Motor neuron (in vitro differentiated cells): Measurements from ENCODE around the gene IFT27. TPM values are rescaled to one million over a fixed set of nuclear protein-coding genes. Genes with fewer than 3 reads are reported as not detected.
"Not testable (repeated sequence)": the region's sequence is repeated elsewhere in the genome, so short reads cannot be mapped to it uniquely, and the experiment has no call there.

Experiments used
- ATAC-seq, 8 experiments: fragments of 200-7000 bp; cut with Tn5 transposase; replicated peaks in 6 of 8; 2 replicates each; pipeline ENCODE4 v1.8.0; 2021; ENCODE audit warnings: mild to moderate bottlenecking in 8 of 8, moderate library complexity in 8 of 8
- H3K27ac ChIP-seq, 2 donors: fragments of 250-450 bp; sonication (Bioruptor Pico); 2 replicates each; pipeline ENCODE4 v1.9.0; 2021; ENCODE audit warnings: antibody characterized with exemption in 2 of 2, mild to moderate bottlenecking in 2 of 2, moderate library complexity in 1 of 2
- H3K4me1 ChIP-seq, 2 donors: fragments of 250-450 bp; sonication (Bioruptor Pico); replicated peaks in 1 of 2; 2 replicates each; pipeline ENCODE4 v1.6.1; 2021; ENCODE audit warnings: antibody characterized with exemption in 2 of 2, mild to moderate bottlenecking in 2 of 2, moderate library complexity in 1 of 2
- H3K4me3 ChIP-seq, 5 donors: fragments of 250-450 bp; sonication (Bioruptor Pico); 2 replicates each; pipeline ENCODE4 v1.9.0; 2021; ENCODE audit warnings: antibody characterized with exemption in 5 of 5, mild to moderate bottlenecking in 5 of 5, moderate library complexity in 4 of 5
- WGBS, 10 experiments: fragments of 450-650 bp; shearing (Covaris generic); methylation state at CpG; one replicate each; pipeline ENCODE4 v1.0.0; 2022; 5-methylcytosine and 5-hydroxymethylcytosine counted together
- in situ Hi-C, 9 experiments: fragments of 400-800 bp; cut with MboI; loops; one replicate each; pipeline ENCODE4 v1.15.0; 2021; ENCODE audit warnings: low sequenced_read_pairs in 9 of 9, low pct_unique_long_range_greater_than_20kb in 2 of 9; ENCODE audit not compliant: unreplicated experiment in 9 of 9
- total RNA-seq, 8 experiments: library from RNA; unstranded; fragments of 300-600 nt; gene quantifications; 2 replicates each; pipeline versions ENCODE4 v1.2.3 to v1.2.4, GENCODE V29; 2022

The IFT27 gene
- total RNA-seq, 8 experiments from 2014 or later, result 21.1 to 100 (median 55.7) TPM

DNA sequence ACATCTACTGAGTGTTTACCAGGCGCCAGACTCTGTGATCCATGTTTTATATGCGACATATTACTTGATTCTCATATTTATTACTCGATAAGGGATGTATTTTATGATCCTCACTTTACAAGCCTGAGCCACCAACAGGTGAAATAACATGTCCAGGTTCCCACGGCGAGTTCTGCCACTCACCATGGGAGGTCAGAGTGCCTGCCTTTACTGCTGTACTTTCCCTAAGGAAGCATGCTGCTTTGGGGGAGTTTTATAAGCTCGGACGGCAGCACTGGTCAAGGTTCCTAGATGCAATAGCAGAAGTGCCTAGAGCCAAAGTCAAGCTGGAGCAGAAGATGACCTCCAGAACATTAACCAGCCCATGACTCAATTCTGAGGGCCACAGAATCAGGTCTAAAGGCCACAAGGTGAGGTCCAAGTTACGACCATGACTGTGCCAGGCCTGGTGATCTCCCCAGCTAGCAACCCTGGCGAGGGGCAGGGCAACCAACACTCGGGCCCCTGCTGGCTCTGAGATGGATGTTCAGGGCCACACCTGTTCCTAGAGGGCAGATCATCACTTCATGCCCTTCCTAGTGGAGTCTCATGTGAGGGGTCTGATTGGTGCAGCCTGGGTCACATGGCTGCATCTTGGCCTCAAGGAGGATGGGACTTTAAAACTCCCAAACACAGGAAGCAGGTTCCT lies 14.2 kb downstream of the IFT27 start:
- WGBS, 10 experiments, result 61 to 92% (median 85%) methylated on average over 2 to 10 of the region's 10 CpGs
- no peak overlapping the region for H3K27ac ChIP-seq
- H3K4me1 ChIP-seq, result no peaks in the 10 kb centered on the region
- in situ Hi-C loops, result loop anchor here in 3 of 9 experiments (10.0 to 25.0 kb wide), 2 partner anchors 217 to 224 kb away; partner anchors contain the start of gene EIF3D (in 2 of the 3)
- no peak overlapping the region for H3K4me3 ChIP-seq
- ATAC-seq, result no peak

DNA sequence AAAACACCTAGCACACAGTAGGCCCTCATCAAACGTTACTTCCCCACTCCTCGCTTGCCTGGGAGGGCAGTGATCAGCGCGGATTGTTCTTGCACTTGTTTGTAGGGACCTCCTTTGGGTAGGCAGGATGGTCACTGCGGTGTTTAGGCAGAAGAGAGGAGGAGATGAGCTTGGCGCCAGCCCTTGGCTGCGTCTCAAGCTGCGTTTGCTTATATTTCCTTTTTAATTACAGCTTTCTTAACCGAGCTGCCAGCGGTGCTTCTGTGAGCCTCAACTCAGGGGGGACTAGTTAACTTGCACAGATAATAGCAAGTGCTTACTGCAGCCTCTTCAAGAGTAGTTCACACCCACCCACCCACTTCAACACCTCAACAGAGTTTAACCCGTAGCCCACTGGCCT lies 15.1 kb downstream of the IFT27 start:
- Histone ChIP-seq H3K4me1 (no peaks in the 10 kb centered on the region), H3K27ac (no peak overlapping the region), H3K4me3 (no peak overlapping the region)
- in situ Hi-C loops, result loop anchor here in 3 of 9 experiments (10.0 to 25.0 kb wide), 2 partner anchors 216 to 223 kb away; partner anchors contain the start of gene EIF3D (in 2 of the 3)
- WGBS, 10 experiments, result 0 to 97% (median 77%) methylated on average over 1 to 9 of the region's 11 CpGs; no CpG with 5 or more reads in 3 of the 10 experiments
- no peak for ATAC-seq

DNA sequence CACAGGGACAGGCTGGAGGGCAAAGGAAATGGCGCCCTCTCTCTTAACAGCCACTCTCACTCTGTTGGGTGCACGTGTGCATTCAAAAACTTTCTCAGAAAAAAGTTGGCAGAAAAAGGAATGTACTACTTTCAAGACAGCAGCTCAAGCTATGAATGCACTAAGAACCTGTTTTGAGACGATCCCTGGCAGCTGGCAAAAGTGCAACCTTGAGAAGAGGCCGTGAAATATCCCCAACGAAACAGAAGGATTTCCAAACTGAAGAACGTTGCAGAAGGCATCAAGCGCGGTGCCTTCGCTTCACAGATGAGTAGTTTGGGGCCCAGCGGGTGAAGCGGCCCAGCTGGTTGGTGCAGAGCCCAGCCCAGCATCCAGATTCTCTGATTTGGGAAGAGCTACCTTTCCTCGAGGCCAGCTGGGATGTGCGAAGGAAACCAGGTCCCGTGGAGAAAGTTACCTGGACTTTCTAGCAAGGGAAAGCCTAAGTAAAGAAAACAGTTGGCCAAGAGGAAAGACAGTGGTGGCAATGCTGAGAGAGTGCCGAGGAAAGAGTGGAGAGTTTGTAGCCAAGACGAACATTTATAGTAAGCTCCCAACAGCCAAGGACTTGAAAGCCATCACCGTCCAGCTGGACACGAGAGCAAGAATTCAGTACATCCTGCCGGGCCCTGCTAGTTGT lies 16.3 kb downstream of the IFT27 start:
- H3K4me3 ChIP-seq, result no peak overlapping the region
- no peak for ATAC-seq
- H3K27ac ChIP-seq, result no peak overlapping the region
- 64 to 93% (median 85%) methylated on average over 3 to 15 of the region's 19 CpGs for WGBS, 10 experiments
- H3K4me1 ChIP-seq, result no peaks in the 10 kb centered on the region
- in situ Hi-C loops, result loop anchor here in 3 of 9 experiments (10.0 to 25.0 kb wide), 2 partner anchors 215 to 222 kb away; partner anchors contain the start of gene EIF3D (in 2 of the 3)

DNA sequence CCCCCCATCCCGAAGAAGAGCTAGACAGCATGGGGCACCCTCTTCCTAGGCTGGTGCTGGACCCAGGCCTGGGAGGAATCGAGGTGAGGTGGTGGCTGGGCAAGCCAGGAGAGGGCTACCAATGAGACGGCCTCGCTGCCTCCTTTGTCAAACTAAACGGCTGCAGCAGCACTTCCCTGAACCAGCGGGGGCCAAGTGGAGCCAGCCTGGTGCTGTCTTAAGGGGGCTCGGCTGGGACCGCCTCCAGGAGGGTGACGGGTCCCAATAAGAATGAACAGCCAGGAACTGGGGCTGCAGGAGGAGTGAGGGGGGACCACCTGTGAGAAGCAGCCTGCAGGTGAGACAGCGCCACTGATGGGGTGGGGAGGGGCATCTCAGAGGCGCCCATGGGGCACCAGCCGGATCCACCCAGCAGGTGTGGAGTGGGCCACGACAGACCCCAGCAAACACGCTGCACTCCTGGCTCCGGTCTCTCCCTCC lies 17.1 kb downstream of the IFT27 start:
- WGBS, 10 experiments, result 37 to 90% (median 70%) methylated on average over 1 to 4 of the region's 15 CpGs; no CpG with 5 or more reads in 5 of the 10 experiments
- in situ Hi-C loops, result loop anchor here in 2 of 9 experiments (25.0 kb wide), 1 partner anchor 222 kb away; the partner anchor contains the start of gene EIF3D (in 2 of the 2)
- Histone ChIP-seq H3K27ac (no peak overlapping the region), H3K4me3 (no peak overlapping the region), H3K4me1 (no peaks in the 10 kb centered on the region)
- no peak for ATAC-seq

DNA sequence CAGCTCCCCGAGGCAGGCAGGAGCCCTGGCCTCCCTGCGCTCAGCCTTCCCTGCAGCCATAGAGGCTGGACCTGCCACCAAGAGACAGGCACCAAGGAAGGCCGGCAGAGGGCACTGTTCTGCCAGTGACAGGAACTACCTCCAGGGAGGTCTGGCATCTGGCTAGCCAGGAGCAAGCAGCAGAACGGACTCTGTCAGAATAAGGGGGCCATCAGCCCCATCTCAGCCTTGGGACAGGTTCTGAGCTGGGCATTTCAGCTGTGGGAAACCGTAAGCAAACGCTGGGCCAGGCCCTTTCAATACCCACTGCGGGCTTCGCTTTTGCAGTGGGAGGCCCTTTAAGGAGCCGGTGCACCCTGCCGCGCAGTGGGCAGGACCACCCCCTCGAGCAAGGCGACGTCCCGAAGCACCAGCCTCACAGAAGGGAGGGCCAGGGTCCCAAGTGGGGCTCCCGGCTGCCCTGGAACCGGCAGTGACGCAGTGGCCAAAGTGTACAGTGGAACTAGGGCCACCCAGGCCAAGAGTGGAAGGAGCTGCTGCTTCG lies 18.2 kb downstream of the IFT27 start:
- no peak overlapping the region for H3K4me3 ChIP-seq
- H3K27ac ChIP-seq, result no peak overlapping the region
- in situ Hi-C loops, result loop anchor here in 2 of 9 experiments (25.0 kb wide), 1 partner anchor 220 kb away; the partner anchor contains the start of gene EIF3D (in 2 of the 2)
- 59 to 87% (median 66%) methylated on average over 2 to 13 of the region's 19 CpGs; no CpG with 5 or more reads in 6 of the 10 experiments for whole genome bisulfite sequencing, 10 experiments
- no peaks in the 10 kb centered on the region for H3K4me1 ChIP-seq
- ATAC-seq, result peak; percentile 86 to 98 (median 92)

DNA sequence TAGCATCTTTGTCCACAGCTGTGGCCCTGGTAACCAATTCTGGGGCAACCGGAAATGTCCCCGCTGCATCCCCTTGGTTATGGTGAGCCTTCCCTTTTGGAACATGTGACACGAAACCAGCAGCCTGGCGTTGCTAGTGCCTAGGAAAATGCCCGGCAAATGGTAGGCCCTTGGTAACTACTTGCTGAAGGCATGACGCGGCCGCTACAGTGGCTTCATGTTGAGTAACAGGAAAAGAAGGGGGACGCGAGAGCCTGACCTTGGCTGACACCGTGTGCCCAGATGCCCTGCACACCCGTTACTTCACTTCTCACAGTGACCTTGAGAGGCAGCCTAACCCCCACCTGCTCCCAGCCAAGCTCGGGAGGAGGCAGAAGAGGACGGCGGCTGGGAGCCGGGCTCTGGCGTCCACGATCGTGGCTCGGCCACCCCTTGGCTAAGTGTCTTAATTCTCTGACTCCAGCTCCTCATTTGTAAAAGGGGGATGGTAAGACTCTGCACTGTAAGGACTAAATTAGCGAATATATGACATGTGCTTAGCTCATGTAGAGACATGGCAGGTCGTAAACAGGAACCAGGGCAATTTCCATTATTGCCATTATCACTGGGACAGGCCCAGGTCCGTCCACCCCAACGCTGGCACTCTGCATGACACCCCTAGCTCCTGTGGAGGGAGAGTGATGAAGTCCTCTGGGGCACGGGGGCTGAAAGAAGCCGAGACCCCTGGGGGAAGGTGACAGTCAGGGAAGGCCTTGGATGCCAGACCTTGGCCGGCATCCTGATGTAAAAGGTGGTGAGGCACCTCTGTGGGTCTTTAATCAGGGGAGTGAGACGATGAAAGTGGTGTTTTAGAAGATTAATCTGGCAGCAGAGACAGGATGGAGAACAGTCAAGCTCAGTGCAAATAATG lies 18.9 kb downstream of the IFT27 start:
- Histone ChIP-seq H3K27ac (no peak overlapping the region), H3K4me3 (no peak overlapping the region), H3K4me1 (no peaks in the 10 kb centered on the region)
- peak in 5 of 8 experiments; percentile 5 to 20 (median 15) for ATAC-seq
- in situ Hi-C loops, result loop anchor here in 2 of 9 experiments (25.0 kb wide), 1 partner anchor 220 kb away; the partner anchor contains the start of gene EIF3D (in 2 of the 2)
- 39 to 90% (median 80%) methylated on average over 1 to 19 of the region's 28 CpGs; no CpG with 5 or more reads in 3 of the 10 experiments for WGBS, 10 experiments

GRCh38 chr22:36756031-36756430 lies 19.9 kb downstream of the IFT27 start:
- Histone ChIP-seq H3K27ac (no peak overlapping the region), H3K4me3 (no peak overlapping the region), H3K4me1 (no peaks in the 10 kb centered on the region)
- in situ Hi-C loops, result loop anchor here in 2 of 9 experiments (25.0 kb wide), 1 partner anchor 219 kb away; the partner anchor contains the start of gene EIF3D (in 2 of the 2)
- no peak for ATAC-seq
- no CpG with 5 or more reads among the region's 7 CpGs for WGBS, 10 experiments

- WGBS, 10 experiments, result 33 to 100% (median 73%) methylated on average over 1 to 6 of the region's 6 CpGs; no CpG with 5 or more reads in 1 of the 10 experiments
- in situ Hi-C loops, result loop anchor here in 2 of 9 experiments (25.0 kb wide), 1 partner anchor 218 kb away; the partner anchor contains the start of gene EIF3D (in 2 of the 2)
- Histone ChIP-seq H3K4me1 (no peaks in the 10 kb centered on the region), H3K4me3 (no peak overlapping the region), H3K27ac (no peak overlapping the region)
- ATAC-seq, result no peak
Measured at GRCh38 chr22:36755316-36755715, 20.6 kb downstream of the IFT27 start.

DNA sequence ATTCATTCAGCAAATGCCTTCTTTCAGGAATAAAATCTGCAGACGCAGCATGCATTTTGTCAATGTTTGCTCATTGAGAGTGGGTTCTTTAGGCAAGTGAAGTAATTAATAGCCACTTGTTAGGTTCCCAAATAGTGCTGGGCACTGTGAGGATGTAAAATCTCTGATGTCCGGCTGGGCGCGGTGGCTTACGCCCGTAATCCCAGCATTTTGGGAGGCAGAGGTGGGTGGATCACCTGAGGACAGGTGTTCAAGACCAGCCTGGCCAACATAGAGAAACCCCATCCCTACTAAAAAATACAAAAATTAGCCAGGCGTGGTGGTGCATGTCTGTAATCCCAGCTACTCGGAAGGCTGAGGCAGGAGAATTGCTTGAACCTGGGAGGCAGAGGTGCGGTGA lies 21.0 kb downstream of the IFT27 start:
- not testable (repeated sequence) for H3K4me1 ChIP-seq, ATAC-seq

DNA sequence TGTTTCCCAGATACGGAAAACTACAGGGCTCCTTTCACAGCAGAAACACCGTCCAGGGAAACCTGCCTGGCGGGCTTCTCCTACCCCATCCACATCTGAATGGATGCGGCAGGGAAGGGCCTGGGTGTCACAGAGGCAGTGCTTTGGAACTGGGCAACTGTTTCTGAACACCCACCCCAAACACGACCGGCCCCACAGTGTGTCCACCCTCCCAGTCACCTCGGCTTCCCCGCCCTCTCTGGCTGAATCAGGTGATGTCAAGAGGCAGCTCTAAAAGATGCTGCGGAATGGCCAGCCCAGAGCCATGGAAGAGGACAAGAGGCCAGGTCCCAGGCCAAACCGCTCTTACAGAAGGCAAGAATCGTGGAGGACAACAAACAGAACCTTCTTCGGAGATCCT lies 22.0 kb downstream of the IFT27 start:
- Histone ChIP-seq H3K4me3 (no peak overlapping the region), H3K4me1 (no peaks in the 10 kb centered on the region), H3K27ac (no peak overlapping the region)
- in situ Hi-C loops, result loop anchor here in 2 of 9 experiments (25.0 kb wide), 1 partner anchor 217 kb away; the partner anchor contains the start of gene EIF3D (in 2 of the 2)
- no peak for ATAC-seq
- 40 to 100% (median 69%) methylated on average over 1 to 7 of the region's 12 CpGs; no CpG with 5 or more reads in 5 of the 10 experiments for WGBS, 10 experiments

More for the DNA sequence above, 21.0 kb downstream of the IFT27 start:
- H3K27ac ChIP-seq, H3K4me3 ChIP-seq: not testable (repeated sequence)
- in situ Hi-C loops, result loop anchor here in 2 of 9 experiments (25.0 kb wide), 1 partner anchor 218 kb away; the partner anchor contains the start of gene EIF3D (in 2 of the 2)
- WGBS, 10 experiments, result 60 to 100% (median 94%) methylated on average over 1 to 6 of the region's 9 CpGs; no CpG with 5 or more reads in 3 of the 10 experiments

- in situ Hi-C loops, result loop anchor here in 2 of 9 experiments (25.0 kb wide), 1 partner anchor 216 kb away; the partner anchor contains the start of gene EIF3D (in 2 of the 2)
- no peak for ATAC-seq
- Histone ChIP-seq H3K27ac (no peak overlapping the region), H3K4me3 (no peak overlapping the region), H3K4me1 (no peaks in the 10 kb centered on the region)
- WGBS, 10 experiments, result 0 to 50% (median 20%) methylated on average over 1 to 4 of the region's 4 CpGs; no CpG with 5 or more reads in 3 of the 10 experiments
Measured at GRCh38 chr22:36753120-36753802, 22.7 kb downstream of the IFT27 start.
